ENCODE results near the gene NECAB2. TPM values are rescaled to one million over a fixed set of nuclear protein-coding genes. Genes with fewer than 3 reads are reported as not detected.
"Not testable (repeated sequence)": the region's sequence is repeated elsewhere in the genome, so short reads cannot be mapped to it uniquely, and the experiment has no call there.

The NECAB2 gene
- total and polyA plus RNA-seq, 2 donors: 0.20 to 1.0 TPM

- not testable (repeated sequence) for H3K4me1 ChIP-seq (ENCODE audit: insufficient read depth); H3K4me3 ChIP-seq (ENCODE audit: low read depth, low read length); DNase-seq (ENCODE audit: extremely low spot score); H3K36me3 ChIP-seq (ENCODE audit: insufficient read depth); H3K27ac ChIP-seq (ENCODE audit: low read depth)
- 97% methylated on average over 9 of the region's 9 CpGs for WGBS
These were observed 26.5 kb upstream of the NECAB2 start for GRCh38 chr16:83941546-83941945.

GRCh38 chr16:83942074-83942473 lies 26.0 kb upstream of the NECAB2 start:
- no peak for DNase-seq (ENCODE audit: extremely low spot score)
- no peaks in the 10 kb centered on the region for H3K4me1 ChIP-seq (ENCODE audit: insufficient read depth)
- 84% methylated on average over 14 of the region's 14 CpGs for WGBS
- no peak overlapping the region for H3K4me3 ChIP-seq (ENCODE audit: low read depth, low read length)
- H3K36me3 ChIP-seq (ENCODE audit: insufficient read depth): no peaks in the 10 kb centered on the region
- H3K27ac ChIP-seq (ENCODE audit: low read depth): no peak overlapping the region

GRCh38 chr16:83942815-83943515 lies 25.1 kb upstream of the NECAB2 start:
- H3K36me3 ChIP-seq (ENCODE audit: insufficient read depth): no peaks in the 10 kb centered on the region
- no peak overlapping the region for H3K27ac ChIP-seq (ENCODE audit: low read depth)
- no peaks in the 10 kb centered on the region for H3K4me1 ChIP-seq (ENCODE audit: insufficient read depth)
- H3K4me3 ChIP-seq (ENCODE audit: low read depth, low read length): no peak overlapping the region
- no peak for DNase-seq (ENCODE audit: extremely low spot score)
- 72% methylated on average over 11 of the region's 11 CpGs for WGBS

DNA sequence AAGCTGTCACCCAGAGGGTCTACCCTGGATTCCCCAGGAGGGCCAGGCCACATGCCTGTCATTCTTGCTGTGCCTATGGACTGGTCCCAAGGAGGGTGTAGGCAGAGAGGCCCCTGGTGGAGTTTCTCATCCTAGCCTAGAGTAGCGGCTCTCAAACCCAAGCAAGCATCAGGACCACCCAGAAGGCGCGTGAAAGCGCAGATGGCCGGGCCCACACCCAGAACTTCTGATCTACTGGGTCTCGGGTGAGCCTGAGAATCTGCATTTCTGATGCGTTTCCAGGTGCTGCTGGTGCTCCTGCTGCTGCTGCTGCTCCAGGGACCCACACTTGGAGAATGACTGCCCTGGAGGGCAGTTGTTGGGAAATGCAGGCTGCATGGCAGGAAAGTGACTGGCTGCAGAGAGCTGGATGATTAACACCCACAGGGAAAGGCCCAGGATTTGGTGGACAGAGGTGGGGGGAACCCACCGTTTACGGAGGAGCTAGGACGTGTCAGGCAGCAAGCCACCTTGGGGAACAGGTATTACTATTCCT lies 24.5 kb upstream of the NECAB2 start:
- Histone ChIP-seq H3K4me1 (ENCODE audit: insufficient read depth) (no peaks in the 10 kb centered on the region), H3K4me3 (ENCODE audit: low read depth, low read length) (no peak overlapping the region), H3K36me3 (ENCODE audit: insufficient read depth) (no peaks in the 10 kb centered on the region), H3K27ac (ENCODE audit: low read depth) (no peak overlapping the region)
- no peak for DNase-seq (ENCODE audit: extremely low spot score)
- WGBS: 85% methylated on average over 10 of the region's 10 CpGs

DNA sequence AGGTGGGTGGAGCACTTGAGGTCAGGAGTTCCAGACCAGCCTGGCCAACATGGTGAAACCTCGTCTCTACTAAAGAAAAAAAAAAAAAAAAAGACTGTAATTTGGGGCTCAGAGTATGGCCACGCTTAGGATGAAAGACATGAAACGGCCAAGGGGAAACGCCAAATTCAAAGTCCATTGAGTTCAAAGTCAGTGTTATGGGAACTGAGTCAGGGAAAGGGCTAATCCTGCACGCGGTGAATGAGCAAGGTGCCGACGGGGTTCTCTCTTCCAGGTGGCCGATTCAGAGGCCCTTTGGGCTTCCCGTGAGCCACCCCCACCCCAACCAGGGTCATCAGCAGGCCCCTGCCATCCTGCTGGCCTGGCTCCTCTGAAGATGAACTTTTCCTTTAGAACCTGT lies 22.5 kb upstream of the NECAB2 start:
- no peak overlapping the region for H3K4me3 ChIP-seq (ENCODE audit: low read depth, low read length)
- 91% methylated on average over 10 of the region's 10 CpGs for whole genome bisulfite sequencing
- H3K4me1 ChIP-seq (ENCODE audit: insufficient read depth): no peaks in the 10 kb centered on the region
- no peaks in the 10 kb centered on the region for H3K36me3 ChIP-seq (ENCODE audit: insufficient read depth)
- H3K27ac ChIP-seq (ENCODE audit: low read depth): no peak overlapping the region
- no peak for DNase-seq (ENCODE audit: extremely low spot score)

DNA sequence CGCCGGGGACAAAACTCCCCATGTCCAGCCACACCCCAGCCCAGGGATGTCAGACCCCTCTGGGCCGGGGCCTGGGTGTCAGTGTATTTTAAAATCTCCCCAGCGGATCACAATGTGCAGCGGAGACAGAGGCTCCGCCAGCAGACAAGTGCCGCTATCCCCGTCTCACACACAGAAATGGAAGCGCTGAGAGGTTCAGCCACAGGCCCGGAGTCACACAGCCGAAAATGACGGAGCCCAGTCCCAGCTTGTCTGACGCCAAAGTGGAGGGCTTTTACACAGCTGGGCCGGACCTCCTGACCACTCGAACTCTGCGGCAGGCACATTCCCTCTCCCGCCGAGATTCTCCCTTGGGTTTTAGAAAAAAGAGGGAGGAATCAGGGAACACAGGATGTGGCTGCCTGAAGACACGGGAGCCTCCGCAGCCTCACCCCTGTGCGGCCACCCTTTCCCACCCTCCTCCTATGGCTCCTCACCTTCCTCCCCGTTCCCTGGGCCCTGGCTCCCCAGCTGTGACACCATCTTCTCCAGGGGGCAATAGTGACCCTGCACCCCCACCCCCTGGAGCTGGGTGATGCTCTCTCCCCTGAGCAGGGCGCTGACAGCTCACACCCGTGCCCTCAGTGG lies 21.8 kb upstream of the NECAB2 start:
- Histone ChIP-seq H3K4me3 (ENCODE audit: low read depth, low read length) (no peak overlapping the region), H3K36me3 (ENCODE audit: insufficient read depth) (no peaks in the 10 kb centered on the region), H3K4me1 (ENCODE audit: insufficient read depth) (no peaks in the 10 kb centered on the region), H3K27ac (ENCODE audit: low read depth) (no peak overlapping the region)
- WGBS: 81% methylated on average over 24 of the region's 24 CpGs
- DNase-seq (ENCODE audit: extremely low spot score): no peak

DNA sequence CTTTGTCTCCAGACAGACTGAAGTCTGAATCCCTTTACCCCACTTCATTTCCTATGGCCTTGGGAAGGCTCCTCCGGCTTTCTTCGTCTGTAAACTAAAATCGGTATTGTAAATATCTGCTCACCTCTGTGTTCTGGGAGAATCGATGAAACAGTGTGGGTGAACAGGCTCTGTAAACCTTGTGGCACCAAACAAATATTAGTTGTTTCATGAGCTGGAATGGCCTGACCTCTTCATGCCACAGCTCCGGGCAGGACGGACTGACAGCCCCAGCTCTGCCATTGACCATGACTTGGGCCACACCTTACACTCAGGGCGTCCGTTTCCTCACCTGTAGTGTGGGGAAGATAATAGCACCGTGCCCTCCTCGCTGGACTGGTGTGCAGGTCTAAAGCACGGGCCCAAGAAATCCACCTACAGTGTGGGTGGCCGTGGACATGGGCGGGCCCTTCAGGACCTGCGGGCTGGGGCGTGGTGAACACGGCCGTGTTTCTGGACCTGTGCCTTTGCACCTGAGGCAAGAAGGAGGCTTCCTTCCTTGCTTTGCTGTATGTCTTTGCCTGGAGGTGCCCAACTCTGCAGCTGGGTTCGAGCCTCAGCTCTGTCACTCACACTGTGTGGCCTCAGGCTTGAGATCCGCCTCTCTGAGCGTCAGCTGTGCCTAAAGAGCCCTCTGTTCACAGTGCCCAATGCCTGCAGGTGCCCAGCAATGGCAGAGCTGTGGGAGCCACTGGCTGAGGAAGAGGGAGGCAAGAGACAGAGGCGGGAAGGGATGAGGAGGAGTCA lies 21.1 kb upstream of the NECAB2 start:
- Histone ChIP-seq H3K27ac (ENCODE audit: low read depth) (no peak overlapping the region), H3K4me3 (ENCODE audit: low read depth, low read length) (no peak overlapping the region), H3K36me3 (ENCODE audit: insufficient read depth) (no peaks in the 10 kb centered on the region), H3K4me1 (ENCODE audit: insufficient read depth) (no peaks in the 10 kb centered on the region)
- WGBS: 88% methylated on average over 21 of the region's 21 CpGs
- DNase-seq (ENCODE audit: extremely low spot score): no peak

DNA sequence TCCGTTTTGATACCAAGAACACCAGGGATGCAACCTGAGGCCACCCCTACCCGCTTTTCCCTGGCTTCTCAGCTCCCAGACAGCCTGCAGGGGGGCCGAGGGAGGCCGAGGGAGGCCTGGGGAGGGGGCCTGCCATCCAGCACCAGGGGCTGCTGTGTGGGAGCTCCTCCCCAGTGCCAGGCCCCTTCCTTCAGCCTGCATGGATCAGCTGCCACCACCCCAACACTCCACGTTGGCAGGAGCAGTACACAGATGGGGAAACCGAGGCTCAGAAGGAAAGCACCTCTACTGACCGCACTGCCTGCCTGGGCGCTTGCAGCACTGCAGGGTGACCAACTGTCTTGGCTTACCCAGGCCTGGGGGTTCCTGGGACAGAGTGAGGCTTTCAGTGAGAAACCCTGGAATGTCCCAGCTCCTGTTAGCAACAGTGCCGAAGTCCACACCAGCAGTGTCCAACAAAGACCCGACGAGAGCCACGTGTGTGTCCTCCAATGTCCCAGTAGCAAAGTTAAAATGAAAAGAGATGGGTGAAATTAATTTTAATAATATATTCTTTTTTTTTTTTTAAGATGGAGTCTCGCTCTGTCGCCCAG lies 20.3 kb upstream of the NECAB2 start:
- Histone ChIP-seq H3K36me3 (ENCODE audit: insufficient read depth) (no peaks in the 10 kb centered on the region), H3K4me1 (ENCODE audit: insufficient read depth) (no peaks in the 10 kb centered on the region), H3K4me3 (ENCODE audit: low read depth, low read length) (no peak overlapping the region), H3K27ac (ENCODE audit: low read depth) (no peak overlapping the region)
- 87% methylated on average over 14 of the region's 14 CpGs for WGBS
- no peak for DNase-seq (ENCODE audit: extremely low spot score)

DNA sequence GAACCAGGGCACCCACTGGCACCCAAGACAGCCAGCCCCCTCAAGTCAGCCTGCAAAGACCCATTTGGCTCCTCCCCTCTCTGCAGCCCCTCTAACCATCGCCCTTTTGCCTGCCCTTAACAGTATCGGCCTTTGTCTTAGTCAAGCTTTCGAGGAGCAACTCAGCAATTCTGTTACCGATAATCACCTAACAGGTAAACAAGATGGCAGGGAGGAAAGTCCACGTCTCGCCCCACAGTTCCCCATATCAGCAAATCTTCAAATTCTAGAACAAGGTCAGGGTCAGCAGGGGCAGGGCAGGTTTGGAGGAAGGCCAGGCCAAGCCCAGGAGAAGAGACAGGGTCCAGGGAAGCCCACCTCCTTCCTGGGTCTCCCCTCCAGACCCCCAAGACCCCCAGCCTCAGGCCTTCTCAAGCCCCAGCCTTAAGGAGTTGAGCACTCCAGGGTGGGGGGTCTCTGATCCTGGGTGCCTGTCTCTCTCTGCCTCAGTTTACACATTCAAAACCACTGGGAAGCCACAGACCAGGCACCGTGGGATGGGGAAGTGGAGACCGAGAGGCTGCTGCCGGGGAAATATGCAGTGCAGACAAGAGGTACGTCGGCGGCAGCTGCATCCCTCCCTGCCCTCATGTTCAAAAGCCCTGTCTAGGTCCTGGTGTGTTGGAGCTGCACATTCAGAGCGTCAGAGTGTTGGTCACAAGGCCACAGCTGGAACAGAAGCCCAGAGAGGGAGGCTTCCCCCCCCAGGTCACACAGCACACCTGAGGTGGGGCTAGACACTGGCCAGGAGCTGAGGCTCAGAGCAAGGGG lies 18.9 kb upstream of the NECAB2 start:
- Histone ChIP-seq H3K4me3 (ENCODE audit: low read depth, low read length) (no peak overlapping the region), H3K36me3 (ENCODE audit: insufficient read depth) (no peaks in the 10 kb centered on the region), H3K27ac (ENCODE audit: low read depth) (no peak overlapping the region), H3K4me1 (ENCODE audit: insufficient read depth) (peaks cover 2% of the 10 kb centered on the region)
- 89% methylated on average over 13 of the region's 13 CpGs for WGBS
- DNase-seq (ENCODE audit: extremely low spot score): no peak

- WGBS: 91% methylated on average over 5 of the region's 5 CpGs
- no peak overlapping the region for H3K4me3 ChIP-seq (ENCODE audit: low read depth, low read length)
- no peak for DNase-seq (ENCODE audit: extremely low spot score)
These were observed 18.4 kb upstream of the NECAB2 start for GRCh38 chr16:83949724-83950001.

DNA sequence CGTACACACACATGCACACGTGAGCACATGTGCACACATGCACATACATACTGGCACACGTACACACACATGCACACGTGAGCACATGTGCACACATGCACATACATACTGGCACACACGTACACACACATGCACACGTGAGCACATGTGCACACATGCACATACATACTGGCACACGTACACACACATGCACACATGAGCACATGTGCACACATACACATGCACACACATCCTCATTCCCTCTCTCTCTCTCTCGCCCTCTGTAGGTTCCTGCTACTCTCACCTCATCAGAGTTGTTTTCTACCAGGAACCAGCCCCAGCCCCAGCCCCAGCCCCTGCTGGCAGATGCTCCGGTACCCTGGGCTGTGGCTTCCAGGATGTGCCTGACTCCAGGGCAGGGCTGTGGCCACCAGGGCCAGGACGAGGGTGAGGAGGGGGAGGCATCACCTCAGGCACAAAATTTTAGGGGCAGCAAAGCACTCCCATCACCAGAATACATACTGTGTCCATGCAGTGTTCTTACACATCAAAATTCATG lies 17.1 kb upstream of the NECAB2 start:
- 68% methylated on average over 10 of the region's 10 CpGs for WGBS
- not testable (repeated sequence) for H3K4me1 ChIP-seq (ENCODE audit: insufficient read depth); H3K36me3 ChIP-seq (ENCODE audit: insufficient read depth); H3K4me3 ChIP-seq (ENCODE audit: low read depth, low read length); H3K27ac ChIP-seq (ENCODE audit: low read depth); DNase-seq (ENCODE audit: extremely low spot score)

More at GRCh38 chr16:83949724-83950001, 18.4 kb upstream of the NECAB2 start:
- Histone ChIP-seq H3K27ac (ENCODE audit: low read depth) (no peak overlapping the region), H3K4me1 (ENCODE audit: insufficient read depth) (peaks cover 2% of the 10 kb centered on the region), H3K36me3 (ENCODE audit: insufficient read depth) (no peaks in the 10 kb centered on the region)

- H3K27ac ChIP-seq (ENCODE audit: low read depth): no peak overlapping the region
- no peak for DNase-seq (ENCODE audit: extremely low spot score)
- no peaks in the 10 kb centered on the region for H3K36me3 ChIP-seq (ENCODE audit: insufficient read depth)
- H3K4me1 ChIP-seq (ENCODE audit: insufficient read depth): peaks cover 2% of the 10 kb centered on the region
- no peak overlapping the region for H3K4me3 ChIP-seq (ENCODE audit: low read depth, low read length)
- WGBS: 36% methylated on average over 8 of the region's 8 CpGs
These were observed 16.5 kb upstream of the NECAB2 start for GRCh38 chr16:83951544-83951943.

GRCh38 chr16:83952587-83952939 lies 15.5 kb upstream of the NECAB2 start:
- Histone ChIP-seq H3K4me3 (ENCODE audit: low read depth, low read length) (no peak overlapping the region), H3K4me1 (ENCODE audit: insufficient read depth) (peaks cover 2% of the 10 kb centered on the region), H3K36me3 (ENCODE audit: insufficient read depth) (no peaks in the 10 kb centered on the region), H3K27ac (ENCODE audit: low read depth) (no peak overlapping the region)
- WGBS: 14% methylated on average over 8 of the region's 8 CpGs
- no peak for DNase-seq (ENCODE audit: extremely low spot score)
